Measurements from ENCODE around the gene MSMP. TPM values are rescaled to one million over a fixed set of nuclear protein-coding genes. Genes with fewer than 3 reads are reported as not detected.

MSMP gene
- total and polyA plus RNA-seq, 9 of the 15 experiments (the other 6 are each of a cell fraction or from before 2014, with no cell fraction given), result 0.60 TPM; not detected in 8

DNA sequence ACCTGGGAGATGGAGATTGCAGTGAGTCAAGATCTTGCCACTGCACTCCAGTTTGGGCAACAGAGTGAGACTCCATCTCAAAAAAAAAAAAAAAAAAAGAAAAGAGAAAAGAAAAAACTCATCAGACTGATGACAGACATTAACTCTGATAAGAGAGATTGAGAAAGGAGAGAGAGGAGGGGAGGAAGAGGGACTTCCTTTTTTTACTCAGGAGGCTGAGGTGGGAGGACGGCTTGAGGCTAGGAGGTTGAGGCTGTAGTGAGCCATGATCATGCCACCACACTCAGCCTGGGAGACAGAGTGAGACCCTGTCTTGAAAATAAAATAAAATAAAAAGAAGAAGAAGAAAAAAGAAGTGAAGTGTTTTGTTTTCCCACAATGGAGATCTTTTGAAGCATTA, 9.7 kb upstream of the MSMP start:
- Histone ChIP-seq H3K27me3 (ENCODE audit: control insufficient read depth in 2 of 2, insufficient read depth in 2 of 2, low read length in 2 of 2) (no peaks in the 10 kb centered on the region), H3K36me3 (ENCODE audit: control insufficient read depth, insufficient read depth, low read length) (no peaks in the 10 kb centered on the region), H3K79me2 (ENCODE audit: control insufficient read depth, insufficient read depth, low read length) (peaks cover 40% of the 10 kb centered on the region), H3K9me3 (replicated peaks; ENCODE audit: control insufficient read depth, insufficient read depth, low read depth, low read length) (no peaks in the 10 kb centered on the region), H4K20me1 (replicated peaks; ENCODE audit: control insufficient read depth, insufficient read depth, low read length) (no peaks in the 10 kb centered on the region), H3K4me3 (no peak overlapping the region), H2AFZ (ENCODE audit: low read depth, low read length) (no peak overlapping the region), H3K27ac (ENCODE audit: extremely low read depth, low read depth, low read length) (no peak overlapping the region), H3K9me1 (ENCODE audit: control insufficient read depth, insufficient read depth, low read length) (no peaks in the 10 kb centered on the region), H3K9ac (ENCODE audit: insufficient read depth in 1 of 2, low read depth in 2 of 2, low read length in 2 of 2) (no peak overlapping the region), H3K4me1 (replicated peaks in 1 of 2; ENCODE audit: control insufficient read depth in 2 of 2, insufficient read depth in 2 of 2, low read length in 2 of 2) (no peaks in the 10 kb centered on the region), H3K4me2 (ENCODE audit: insufficient read depth, low read length) (no peak overlapping the region)
- BruUV-seq (replicated peaks), result no TSS peak
- no peak for DNase-seq (ENCODE audit: extremely low read depth in 1 of 4, low spot score in 3 of 4)
- CTCF ChIA-PET (ENCODE audit: low intra/inter-chr PET ratio), result no interaction called here
- POLR2A ChIA-PET, result no interaction called here
- in situ Hi-C loops (cut with MboI), result no loop called here
- intact Hi-C loops (cut with micrococcal nuclease), result no loop called here
- ATAC-seq, result no peak
- FAIRE-seq, result no peak
- 80% methylated on average over 1 of the region's 1 CpG for WGBS (ENCODE audit: insufficient coverage, low coverage, missing lambda C conversion rate)
- TF ChIP-seq ZBTB11 (CRISPR knock-in tag; IDR thresholded peaks at IDR 0.05) (no peak), HDAC3 (IDR thresholded peaks at IDR 0.05; ENCODE audit: borderline replicate concordance, partially characterized antibody) (no peak), STAT5B (CRISPR knock-in tag; IDR thresholded peaks at IDR 0.05) (no peak), KLF1 (tag; IDR thresholded peaks at IDR 0.05) (no peak), SMAD2 (IDR thresholded peaks at IDR 0.05; ENCODE audit: low read depth, low read length) (no peak), NCOR1 (IDR thresholded peaks at IDR 0.05) (no peak), SIN3A (IDR thresholded peaks at IDR 0.05; ENCODE audit: borderline replicate concordance in 2 of 2, control insufficient read depth in 1 of 2, low read depth in 2 of 2, low read length in 2 of 2) (no peak), ZNF212 (CRISPR knock-in tag; IDR thresholded peaks at IDR 0.05) (no peak), OTX1 (CRISPR knock-in tag; IDR thresholded peaks at IDR 0.05) (no peak), SPI1 (IDR thresholded peaks at IDR 0.05; ENCODE audit: borderline replicate concordance, low read depth, low read length) (peak; percentile 67; the same call in 1 of the 2 replicates), NFRKB (IDR thresholded peaks at IDR 0.05; ENCODE audit: low read depth) (no peak), RBM25 (IDR thresholded peaks at IDR 0.05; ENCODE audit: low read depth, low read length, severe bottlenecking) (peak; percentile 12), CREB3L1 (IDR thresholded peaks at IDR 0.05; ENCODE audit: borderline replicate concordance, low read depth) (no peak)
- TF ChIP-seq, protein P1, sequence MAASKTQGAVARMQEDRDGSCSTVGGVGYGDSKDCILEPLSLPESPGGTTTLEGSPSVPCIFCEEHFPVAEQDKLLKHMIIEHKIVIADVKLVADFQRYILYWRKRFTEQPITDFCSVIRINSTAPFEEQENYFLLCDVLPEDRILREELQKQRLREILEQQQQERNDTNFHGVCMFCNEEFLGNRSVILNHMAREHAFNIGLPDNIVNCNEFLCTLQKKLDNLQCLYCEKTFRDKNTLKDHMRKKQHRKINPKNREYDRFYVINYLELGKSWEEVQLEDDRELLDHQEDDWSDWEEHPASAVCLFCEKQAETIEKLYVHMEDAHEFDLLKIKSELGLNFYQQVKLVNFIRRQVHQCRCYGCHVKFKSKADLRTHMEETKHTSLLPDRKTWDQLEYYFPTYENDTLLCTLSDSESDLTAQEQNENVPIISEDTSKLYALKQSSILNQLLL (CRISPR knock-in tag; IDR thresholded peaks at IDR 0.05; ENCODE audit: borderline replicate concordance), result no peak
- TF ChIP-seq, protein P2, sequence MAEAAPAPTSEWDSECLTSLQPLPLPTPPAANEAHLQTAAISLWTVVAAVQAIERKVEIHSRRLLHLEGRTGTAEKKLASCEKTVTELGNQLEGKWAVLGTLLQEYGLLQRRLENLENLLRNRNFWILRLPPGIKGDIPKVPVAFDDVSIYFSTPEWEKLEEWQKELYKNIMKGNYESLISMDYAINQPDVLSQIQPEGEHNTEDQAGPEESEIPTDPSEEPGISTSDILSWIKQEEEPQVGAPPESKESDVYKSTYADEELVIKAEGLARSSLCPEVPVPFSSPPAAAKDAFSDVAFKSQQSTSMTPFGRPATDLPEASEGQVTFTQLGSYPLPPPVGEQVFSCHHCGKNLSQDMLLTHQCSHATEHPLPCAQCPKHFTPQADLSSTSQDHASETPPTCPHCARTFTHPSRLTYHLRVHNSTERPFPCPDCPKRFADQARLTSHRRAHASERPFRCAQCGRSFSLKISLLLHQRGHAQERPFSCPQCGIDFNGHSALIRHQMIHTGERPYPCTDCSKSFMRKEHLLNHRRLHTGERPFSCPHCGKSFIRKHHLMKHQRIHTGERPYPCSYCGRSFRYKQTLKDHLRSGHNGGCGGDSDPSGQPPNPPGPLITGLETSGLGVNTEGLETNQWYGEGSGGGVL (CRISPR knock-in tag; IDR thresholded peaks at IDR 0.05), result no peak

All from K562 (cell line).